Vagina (tissue), 2 donors: ENCODE data around the gene DDX6.

ENCODE experiments used
- CTCF ChIP-seq, 3 experiments: fragments of 450-650 bp in 2 of 3; fragments of 200-600 bp in 1 of 3; sonication (generic) in 1 of 3; IDR thresholded peaks; one replicate each; pipeline ENCODE4 v1.5.1; 2017 to 2019; ENCODE audit warnings: antibody characterized with exemption in 3 of 3, mild to moderate bottlenecking in 2 of 3, moderate library complexity in 2 of 3
- POLR2A ChIP-seq, 2 donors: fragments of 450-650 bp; IDR thresholded peaks; one replicate each; pipeline ENCODE4 v1.6.1; 2017; ENCODE audit warnings: antibody characterized with exemption in 2 of 2, mild to moderate bottlenecking in 2 of 2, moderate library complexity in 2 of 2

DNA sequence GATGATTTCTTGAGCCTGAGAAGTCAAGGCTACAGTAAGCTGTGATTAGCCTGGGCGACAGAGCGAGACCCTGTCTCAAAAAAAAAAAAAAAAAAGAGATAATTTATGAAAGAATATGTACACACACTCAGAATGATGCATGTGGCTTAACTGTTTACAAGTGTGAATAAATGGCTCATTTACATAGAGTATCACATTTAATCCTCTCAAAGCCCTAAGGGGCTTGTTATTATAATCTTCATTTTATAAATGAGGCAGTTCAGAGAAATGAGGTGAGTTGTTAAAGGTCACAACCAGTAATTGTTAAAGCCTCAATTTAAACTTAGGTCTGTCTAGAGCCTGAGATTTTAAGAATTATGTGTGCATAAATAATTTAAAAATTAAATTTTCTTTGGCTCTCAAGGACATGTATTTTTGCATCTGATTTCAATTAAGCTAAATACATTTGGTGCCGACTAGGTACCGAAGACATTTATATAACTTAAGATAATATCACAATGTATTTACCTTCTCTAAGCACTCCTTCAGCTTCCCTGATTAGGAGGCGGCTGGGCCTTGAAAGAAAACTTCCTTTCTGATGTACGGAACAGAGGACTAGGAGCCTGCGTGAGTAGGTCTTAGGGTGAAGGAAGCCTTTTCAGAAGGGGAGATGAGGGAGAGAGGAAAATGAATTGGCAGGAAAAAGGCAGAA lies 28.5 kb upstream of the DDX6 start:
- TF ChIP-seq CTCF (IDR thresholded peaks at IDR 0.05) (no peak), POLR2A (IDR thresholded peaks at IDR 0.05) (no peak)
